BJ (cell line): ENCODE results near the gene CSF2RB. TPM values are rescaled to one million over a fixed set of nuclear protein-coding genes. Genes with fewer than 3 reads are reported as not detected.

Experiments
- CTCF ChIA-PET: fragments of 350-600 bp; formaldehyde crosslinking; extraction: SDS; loops from one replicate; lab custom pipeline; 2021; ENCODE audit warnings: antibody characterized with exemption, inconsistent platforms; lab: Yijun Ruan, JAX
- POLR2A ChIA-PET: fragments of 300-600 bp; sonication (Branson Sonifier 250); formaldehyde crosslinking; extraction: SDS; loops from one replicate; lab custom pipeline; 2021; ENCODE audit warnings: antibody characterized with exemption; lab: Charles Lee
- DNase-seq: peaks from one replicate; pipeline ENCODE4 v3.0.0-alpha.2; 2011; ENCODE audit warnings: low read depth
- H3K27me3 ChIP-seq: 2 replicates; pipeline ENCODE4 v1.6.0; 2011; ENCODE audit warnings: low read length; ENCODE audit not compliant: control insufficient read depth, insufficient read depth
- H3K36me3 ChIP-seq: 2 replicates; pipeline ENCODE4 v1.5.1; 2011; ENCODE audit warnings: low read length; ENCODE audit not compliant: control insufficient read depth, insufficient read depth
- H3K4me3 ChIP-seq: 2 replicates; pipeline ENCODE4 v1.5.1; 2011; ENCODE audit warnings: low read depth, mild to moderate bottlenecking, control low read depth, low read length
- polyA plus RNA-seq: library from polyadenylated mRNA; depleted of rRNA; stranded (reverse); fragments of >200 nt; gene quantifications from 2 replicates; pipeline ENCODE4 v1.2.3, GENCODE V29; 2011
- TF ChIP-seq, protein P1 (sequence below): IDR thresholded peaks from 2 replicates; pipeline ENCODE4 v1.5.1; 2011; ENCODE audit warnings: low read depth, mild to moderate bottlenecking, control low read depth, inconsistent platforms, low read length, moderate library complexity; ENCODE audit not compliant: insufficient read depth

CSF2RB gene
- polyA plus RNA-seq, 1 experiment = 0.02 TPM

DNA sequence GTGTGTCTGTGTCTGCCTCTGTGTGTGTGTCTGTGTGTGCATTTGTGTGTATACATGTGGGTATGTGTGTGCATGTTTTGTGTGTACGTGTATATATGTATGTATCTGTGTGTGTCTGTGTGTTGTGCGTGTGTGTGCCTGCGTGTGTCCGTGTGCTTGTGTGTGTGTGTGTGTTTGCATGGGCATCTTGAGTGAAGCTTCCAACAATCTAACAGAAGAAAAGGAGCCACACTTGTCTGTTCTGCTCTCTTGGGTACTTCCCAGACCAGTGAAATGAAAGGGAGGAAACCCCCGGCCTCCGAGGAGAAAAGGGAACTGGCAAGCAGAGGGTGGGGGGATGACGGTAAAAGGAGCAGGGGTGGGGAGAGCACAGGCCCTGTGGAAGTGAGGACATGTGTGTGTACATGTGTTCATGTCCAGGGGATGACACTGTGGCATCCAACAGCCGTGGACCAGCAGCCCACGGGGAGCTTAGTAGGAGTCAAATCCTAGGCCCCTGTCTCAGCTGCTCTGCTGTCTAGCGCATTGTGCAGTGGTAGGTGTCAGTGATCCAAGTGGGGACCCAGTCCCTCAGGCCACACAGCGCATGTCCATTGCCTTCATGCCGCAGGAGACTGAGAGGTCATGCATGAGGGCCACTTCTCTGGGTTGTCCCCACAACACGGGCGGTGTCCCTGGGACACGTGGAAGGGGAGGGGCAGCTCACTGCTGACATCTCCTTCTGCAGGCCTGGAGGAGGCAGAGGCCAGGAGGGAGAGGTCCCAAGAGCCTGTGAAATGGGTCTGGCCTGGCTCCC is 8.1 kb downstream of the CSF2RB start:
- Histone ChIP-seq H3K36me3 (no peaks in the 10 kb centered on the region), H3K4me3 (no peak overlapping the region), H3K27me3 (peaks cover 1% of the 10 kb centered on the region; the same call in 1 of the 2 replicates)
- TF ChIP-seq, protein P1, sequence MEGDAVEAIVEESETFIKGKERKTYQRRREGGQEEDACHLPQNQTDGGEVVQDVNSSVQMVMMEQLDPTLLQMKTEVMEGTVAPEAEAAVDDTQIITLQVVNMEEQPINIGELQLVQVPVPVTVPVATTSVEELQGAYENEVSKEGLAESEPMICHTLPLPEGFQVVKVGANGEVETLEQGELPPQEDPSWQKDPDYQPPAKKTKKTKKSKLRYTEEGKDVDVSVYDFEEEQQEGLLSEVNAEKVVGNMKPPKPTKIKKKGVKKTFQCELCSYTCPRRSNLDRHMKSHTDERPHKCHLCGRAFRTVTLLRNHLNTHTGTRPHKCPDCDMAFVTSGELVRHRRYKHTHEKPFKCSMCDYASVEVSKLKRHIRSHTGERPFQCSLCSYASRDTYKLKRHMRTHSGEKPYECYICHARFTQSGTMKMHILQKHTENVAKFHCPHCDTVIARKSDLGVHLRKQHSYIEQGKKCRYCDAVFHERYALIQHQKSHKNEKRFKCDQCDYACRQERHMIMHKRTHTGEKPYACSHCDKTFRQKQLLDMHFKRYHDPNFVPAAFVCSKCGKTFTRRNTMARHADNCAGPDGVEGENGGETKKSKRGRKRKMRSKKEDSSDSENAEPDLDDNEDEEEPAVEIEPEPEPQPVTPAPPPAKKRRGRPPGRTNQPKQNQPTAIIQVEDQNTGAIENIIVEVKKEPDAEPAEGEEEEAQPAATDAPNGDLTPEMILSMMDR = no peak
- ChIA-PET POLR2A (no interaction called here), CTCF (interaction anchor here (1.0 to 1.7 kb wide), 2 partner anchors 51 to 65 kb away, joined by 3 to 4 read pairs; no protein-coding TSS in a partner anchor)
- no peak for DNase-seq

DNA sequence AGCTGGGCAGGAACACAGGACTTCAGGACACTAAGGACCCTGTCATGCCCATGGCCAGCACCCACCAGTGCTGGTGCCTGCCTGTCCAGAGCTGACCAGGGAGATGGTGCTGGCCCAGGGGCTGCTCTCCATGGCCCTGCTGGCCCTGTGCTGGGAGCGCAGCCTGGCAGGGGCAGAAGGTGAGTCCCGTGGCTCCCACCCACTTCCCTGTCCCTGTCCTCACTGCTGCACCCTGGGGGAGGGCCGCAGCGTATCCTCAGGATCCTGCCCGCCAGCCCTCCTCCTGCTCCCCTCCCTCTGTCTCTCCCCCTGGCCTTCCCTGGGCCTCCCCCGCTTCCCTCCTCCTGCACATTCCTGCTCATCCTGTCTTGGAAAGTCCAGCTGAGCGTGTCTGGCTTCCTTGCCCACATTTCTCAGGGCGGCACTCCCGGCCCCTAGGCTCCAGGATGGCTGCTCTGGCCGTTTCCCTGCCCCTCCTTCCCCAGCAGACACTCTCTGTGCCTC is 8.7 kb downstream of the CSF2RB start:
- ChIA-PET POLR2A (no interaction called here), CTCF (interaction anchor here (1.0 kb wide), 1 partner anchor 51 kb away, joined by 3 read pairs; no protein-coding TSS in a partner anchor)
- TF ChIP-seq, protein P1 = no peak
- Histone ChIP-seq H3K27me3 (peaks cover 1% of the 10 kb centered on the region; the same call in 1 of the 2 replicates), H3K36me3 (no peaks in the 10 kb centered on the region), H3K4me3 (no peak overlapping the region)
- no peak for DNase-seq

DNA sequence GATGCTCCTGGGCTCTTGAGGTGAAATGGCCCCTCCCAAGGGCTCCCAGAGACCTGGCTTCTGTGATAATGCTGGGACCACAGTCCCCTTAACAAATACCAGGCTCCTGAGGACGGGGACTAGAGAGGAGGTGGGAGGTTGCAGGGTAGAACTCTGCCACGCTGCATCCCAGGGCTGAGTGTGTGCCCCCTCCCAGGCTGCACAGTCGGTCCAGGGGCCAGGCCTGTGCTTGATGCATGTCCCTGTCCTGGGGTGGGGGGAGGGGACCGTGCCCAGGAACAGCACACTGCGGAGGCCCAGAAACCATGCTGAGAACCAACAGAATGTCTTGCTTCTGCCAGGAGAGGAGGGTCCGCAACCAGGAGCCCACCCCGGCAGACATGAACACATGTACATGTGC is 9.3 kb downstream of the CSF2RB start:
- POLR2A ChIA-PET = no interaction called here
- DNase-seq = no peak
- TF ChIP-seq, protein P1 = no peak
- Histone ChIP-seq H3K36me3 (no peaks in the 10 kb centered on the region), H3K4me3 (no peak overlapping the region), H3K27me3 (peaks cover 4% of the 10 kb centered on the region)
- CTCF ChIA-PET = interaction anchor here (1.0 kb wide), 1 partner anchor 52 kb away, joined by 3 read pairs; no protein-coding TSS in a partner anchor

DNA sequence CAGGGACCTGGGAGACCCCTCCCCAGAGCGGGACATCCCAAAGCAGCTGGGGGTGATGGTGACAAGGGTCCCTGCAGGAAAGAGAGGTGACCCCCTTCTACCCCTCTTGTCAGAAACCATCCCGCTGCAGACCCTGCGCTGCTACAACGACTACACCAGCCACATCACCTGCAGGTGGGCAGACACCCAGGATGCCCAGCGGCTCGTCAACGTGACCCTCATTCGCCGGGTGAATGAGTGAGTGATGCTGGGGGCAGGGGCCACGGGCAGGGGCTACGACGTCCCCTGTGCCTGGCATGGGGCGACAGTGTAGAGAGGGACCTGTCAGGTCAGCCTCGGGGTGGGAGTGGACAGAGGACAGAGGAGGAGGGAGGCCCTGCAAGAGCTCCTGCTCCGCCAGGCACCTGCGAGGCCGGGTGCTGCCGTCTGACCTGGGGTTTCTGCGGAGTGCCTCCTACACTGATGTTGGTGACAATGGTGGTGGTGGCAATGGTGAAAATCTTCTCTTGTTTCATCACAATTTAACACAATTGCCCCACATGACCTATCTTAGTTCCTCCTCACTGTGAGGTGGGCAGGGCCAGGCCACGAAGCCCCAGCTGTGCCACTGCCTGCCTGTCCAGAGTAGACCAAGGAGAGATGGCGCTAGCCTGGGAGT is 9.8 kb downstream of the CSF2RB start:
- Histone ChIP-seq H3K36me3 (no peaks in the 10 kb centered on the region), H3K27me3 (peaks cover 9% of the 10 kb centered on the region), H3K4me3 (no peak overlapping the region)
- POLR2A ChIA-PET = no interaction called here
- TF ChIP-seq, protein P1 = no peak
- no peak for DNase-seq
- CTCF ChIA-PET = no interaction called here

DNA sequence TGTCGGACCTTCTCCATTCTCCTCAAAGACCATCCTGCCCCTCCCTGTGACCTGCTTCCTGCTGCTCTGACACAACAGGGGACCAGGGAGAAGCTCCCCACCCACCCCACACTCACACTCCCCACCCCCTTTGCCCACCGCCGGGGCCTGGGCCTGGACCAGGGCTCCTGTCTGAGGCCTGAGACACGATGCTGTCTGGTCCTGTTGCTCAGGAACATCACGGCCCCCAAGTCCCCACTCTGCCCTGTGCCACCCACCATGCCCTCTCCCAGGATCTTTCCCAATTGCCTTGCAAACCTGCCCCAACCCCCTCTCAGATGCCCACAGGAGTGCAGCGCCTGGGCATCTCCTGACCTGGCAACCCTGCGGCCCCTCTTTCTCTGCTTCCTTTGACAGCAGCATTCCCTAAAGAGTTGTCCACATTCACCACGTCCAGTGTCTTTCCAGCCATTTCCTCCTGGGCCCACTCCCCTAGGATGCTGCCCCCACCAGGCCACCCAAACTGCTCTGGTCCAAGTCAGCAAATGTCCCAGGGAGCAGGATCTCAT is 10.8 kb downstream of the CSF2RB start:
- Histone ChIP-seq H3K27me3 (peaks cover 10% of the 10 kb centered on the region), H3K4me3 (no peak overlapping the region), H3K36me3 (no peaks in the 10 kb centered on the region)
- no peak for DNase-seq
- ChIA-PET CTCF (no interaction called here), POLR2A (no interaction called here)
- TF ChIP-seq, protein P1 = no peak
